Measurements from ENCODE around the gene CXCL6.

Gene CXCL6

DNA sequence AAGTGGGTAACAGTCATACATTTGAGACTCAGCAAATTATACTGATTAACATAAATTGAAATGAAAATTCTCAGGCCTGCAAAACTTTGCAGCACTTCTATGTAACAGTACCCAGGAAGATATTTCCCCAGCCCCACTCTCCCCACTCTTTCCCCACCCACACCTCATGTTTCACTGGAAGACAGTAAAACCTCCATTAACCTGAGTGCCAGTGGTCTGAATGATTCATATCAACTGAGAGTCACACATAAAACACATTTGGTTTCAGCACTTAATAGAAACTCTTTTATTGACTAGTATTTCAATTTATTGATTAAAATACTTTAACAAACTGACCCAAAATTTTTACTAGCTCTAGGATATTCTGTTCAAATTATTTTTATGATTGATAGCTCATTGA lies 6.9 kb downstream of the CXCL6 start:
- DNase-seq (ENCODE audit: low read depth) = no peak

GRCh38 chr4:73844345-73844744 lies 7.9 kb downstream of the CXCL6 start:
- DNase-seq (ENCODE audit: low read depth) = no peak

DNA sequence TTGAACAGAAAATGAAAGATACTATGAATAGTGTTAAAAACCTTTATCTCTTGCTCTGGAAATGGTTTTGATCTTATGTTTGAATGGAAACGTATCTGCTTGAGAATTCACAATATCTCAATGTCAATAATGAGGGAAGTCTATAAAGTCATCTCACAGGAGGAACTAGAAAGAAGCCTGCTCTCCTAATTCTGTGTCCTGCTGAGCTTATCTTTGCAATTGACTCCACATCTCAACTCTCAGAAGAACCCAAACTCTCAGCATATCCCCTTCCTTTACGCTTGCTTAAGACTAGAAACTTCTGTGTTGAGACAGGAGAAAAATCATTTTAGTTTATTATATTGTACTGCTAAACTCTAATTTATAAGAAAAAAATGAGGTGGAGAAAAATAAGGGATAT lies 8.3 kb downstream of the CXCL6 start:
- DNase-seq (ENCODE audit: low read depth) = no peak

- DNase-seq (ENCODE audit: low read depth) = peak; percentile 72
These were observed 11.2 kb downstream of the CXCL6 start for GRCh38 chr4:73847526-73848182.

DNA sequence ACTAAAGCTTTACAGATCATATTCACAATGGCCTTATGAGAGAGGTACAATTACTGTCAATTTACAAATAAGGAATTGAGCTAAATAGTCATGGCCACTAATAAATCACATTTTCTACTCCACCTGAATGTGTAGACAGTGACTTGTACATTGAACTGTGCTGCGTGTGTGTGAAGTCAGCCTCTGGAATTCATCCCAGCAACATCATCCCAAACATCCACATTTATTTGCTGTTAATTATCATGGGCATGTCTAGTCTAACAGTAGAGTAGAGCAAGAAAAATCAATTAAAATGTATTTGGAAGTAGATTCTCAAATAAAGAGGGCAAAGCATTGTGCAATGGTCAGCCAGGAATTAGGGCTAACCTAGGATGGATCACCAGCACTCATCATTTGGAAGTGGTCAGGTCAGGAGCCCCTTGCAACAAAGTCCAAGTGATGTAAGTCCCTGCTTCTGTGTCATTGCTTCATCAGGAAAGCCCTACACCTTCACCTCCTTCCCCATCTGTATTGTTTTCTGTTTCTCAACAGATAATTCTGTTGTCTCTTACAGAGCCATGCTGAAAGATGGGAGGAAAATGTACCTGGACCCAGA lies 11.8 kb downstream of the CXCL6 start:
- DNase-seq (ENCODE audit: low read depth) = no peak

DNA sequence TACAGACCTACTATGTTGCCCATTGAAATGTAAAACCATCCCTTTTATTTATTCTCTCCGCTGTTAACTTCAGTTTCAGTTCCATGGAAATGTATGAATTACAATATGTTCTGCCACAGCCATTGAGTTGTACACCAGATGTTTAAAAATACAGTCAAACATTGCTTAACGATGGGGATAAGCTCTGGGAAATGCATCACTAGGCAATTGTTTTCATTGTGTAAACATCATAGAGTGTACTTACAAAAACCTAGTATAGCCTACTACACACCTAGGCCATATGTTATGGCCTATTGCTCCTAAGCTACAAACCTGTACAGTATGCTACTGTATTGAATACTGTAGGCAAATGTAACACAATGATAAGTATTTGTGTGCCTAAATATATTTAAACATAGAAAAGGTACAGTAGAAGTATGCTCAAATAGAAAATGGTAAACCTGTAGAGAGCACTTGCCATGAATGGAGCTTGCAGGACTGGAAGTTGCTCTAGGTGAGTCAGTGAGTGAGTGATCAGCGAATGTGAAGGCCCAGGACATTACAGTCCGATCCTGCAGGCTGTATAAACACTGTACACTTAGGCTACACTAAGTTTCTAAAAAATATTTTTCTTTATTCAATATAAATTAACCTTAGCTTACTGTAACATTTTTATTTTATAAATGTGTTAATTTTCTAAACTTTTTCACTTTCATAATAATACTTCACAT lies 13.9 kb downstream of the CXCL6 start:
- no peak for DNase-seq (ENCODE audit: low read depth)

DNA sequence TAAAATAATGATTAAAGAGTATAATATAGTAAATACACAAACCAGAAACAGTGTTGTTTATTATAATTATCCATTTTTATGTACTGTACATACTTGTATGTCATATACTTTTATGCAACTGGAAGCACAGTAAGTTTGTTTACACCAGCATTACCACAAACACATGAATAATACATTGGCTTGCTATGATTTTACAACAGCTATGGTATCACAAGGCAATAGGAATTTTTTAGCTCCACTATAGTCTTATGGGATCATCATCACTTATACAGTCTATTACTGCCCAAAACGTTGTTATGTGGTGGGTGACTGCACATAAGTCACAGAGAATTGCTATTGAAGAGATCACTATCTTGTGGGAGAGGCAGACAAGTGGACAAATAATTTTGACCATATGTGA lies 14.8 kb downstream of the CXCL6 start:
- DNase-seq (ENCODE audit: low read depth) = no peak

- no peak for DNase-seq (ENCODE audit: low read depth)
These were observed 16.3 kb downstream of the CXCL6 start for GRCh38 chr4:73852771-73853170.

DNA sequence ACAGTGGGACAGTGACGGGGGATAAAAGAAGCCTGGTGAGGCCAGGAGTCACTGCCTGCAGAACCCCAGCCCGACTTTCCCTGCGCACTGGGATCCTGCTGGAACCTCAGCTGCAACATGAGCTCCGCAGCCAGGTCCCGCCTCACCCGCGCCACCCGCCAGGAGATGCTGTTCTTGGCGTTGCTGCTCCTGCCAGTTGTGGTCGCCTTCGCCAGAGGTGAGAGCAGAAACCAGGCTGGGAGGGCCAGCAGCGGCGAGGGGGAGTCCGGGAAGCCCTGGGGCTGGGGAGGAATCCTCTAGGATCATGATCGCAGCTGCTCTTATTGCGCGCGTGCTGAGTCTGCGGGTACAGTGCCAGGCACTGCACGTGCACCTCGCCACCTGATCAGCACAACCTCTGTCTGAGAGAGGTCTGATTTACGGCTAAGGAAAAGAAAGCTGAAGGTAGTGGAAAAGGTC lies 16.8 kb downstream of the CXCL6 start, which contains the start of gene PF4V1:
Gene PF4V1 (plus strand): TSS at position 51 of the 459 bp plus-strand sequence. CDS start 67 bp downstream, at position 118.
- no peak for DNase-seq (ENCODE audit: low read depth)

DNA sequence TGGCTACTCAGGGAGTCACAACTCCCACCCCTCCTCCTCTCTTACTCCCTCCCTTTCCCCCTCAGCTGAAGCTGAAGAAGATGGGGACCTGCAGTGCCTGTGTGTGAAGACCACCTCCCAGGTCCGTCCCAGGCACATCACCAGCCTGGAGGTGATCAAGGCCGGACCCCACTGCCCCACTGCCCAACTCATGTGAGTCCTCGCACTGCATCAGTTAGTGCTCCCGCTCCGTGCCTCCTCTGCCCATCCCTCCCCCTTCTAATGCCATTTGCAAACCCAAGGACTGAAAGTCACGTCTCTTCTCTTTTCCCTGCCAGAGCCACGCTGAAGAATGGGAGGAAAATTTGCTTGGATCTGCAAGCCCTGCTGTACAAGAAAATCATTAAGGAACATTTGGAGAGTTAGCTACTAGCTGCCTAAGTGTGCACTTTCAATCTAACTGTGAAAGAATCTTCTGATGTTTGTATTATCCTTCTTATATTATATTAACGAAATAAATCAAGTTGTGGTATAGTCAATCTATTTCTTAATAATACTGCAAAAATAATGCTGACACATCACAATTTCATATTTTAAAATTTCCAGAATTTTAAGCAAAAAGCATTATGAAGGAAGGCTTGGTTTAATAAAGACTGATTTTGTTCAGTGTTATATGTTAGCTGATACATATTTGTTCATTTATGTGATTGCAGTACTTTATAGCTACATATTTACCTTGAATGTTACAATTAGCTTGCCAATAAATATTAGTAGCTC lies 17.4 kb downstream of the CXCL6 start:
- DNase-seq (ENCODE audit: low read depth) = no peak

DNA sequence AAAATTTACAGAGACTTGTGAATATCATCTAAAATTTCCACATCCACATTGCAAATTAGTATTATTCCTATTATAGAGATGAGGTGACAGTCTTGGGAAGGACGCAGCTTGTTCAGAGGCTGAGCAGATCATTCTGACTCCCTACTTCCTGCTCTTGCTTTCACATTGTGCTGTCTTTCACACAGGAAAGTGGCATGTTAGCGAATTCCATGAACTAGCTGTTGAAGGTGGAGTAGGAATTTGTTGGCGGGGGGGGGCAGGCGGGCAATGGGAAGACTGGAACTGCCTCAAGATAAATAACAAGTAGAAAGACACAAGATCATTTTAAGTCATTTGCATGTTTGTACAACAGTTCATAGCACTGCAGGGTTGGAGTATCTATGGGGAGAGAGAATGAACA lies 18.9 kb downstream of the CXCL6 start:
- no peak for DNase-seq (ENCODE audit: low read depth)

- no peak for DNase-seq (ENCODE audit: low read depth)
These were observed 20.0 kb downstream of the CXCL6 start for GRCh38 chr4:73856518-73856917.

- no peak for DNase-seq (ENCODE audit: low read depth)
These were observed 23.2 kb downstream of the CXCL6 start for GRCh38 chr4:73859614-73860088.

DNA sequence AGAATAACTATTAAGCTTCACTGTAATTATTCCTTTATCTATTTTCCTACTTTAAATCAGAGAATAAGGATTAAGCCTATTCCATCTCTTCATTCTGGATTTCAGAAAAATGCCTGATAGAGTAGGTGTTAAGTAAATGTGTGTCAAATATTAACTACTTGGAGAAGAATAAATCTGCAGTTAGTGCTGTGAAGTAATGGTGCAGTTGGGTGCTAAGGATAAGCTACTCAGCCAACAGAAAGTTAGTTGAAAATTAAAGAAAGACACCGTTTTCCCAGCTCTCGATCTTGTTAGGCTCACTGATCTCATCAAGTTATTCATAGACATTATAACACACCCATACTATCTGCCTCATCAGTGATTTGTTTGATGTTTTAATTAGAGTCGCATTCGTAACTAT lies 23.7 kb downstream of the CXCL6 start:
- no peak for DNase-seq (ENCODE audit: low read depth)

DNA sequence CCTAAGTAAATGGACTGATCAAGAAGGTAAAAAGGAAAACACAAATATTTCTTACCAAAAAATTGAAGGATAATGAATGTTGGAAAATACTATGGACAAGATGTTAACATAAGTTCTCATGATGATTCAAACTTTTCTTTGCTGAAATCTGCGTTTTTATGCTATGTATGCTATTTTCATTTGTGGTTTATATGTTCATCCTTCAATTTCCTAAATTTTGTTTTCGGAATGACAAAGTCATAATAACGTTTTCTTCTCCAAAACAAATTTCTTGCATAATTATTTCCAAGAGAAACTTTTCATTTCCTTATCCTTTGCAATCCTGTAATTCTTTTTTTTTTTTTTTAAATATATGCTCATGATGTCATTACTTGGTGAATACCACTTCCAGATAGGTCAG lies 24.4 kb downstream of the CXCL6 start:
- DNase-seq (ENCODE audit: low read depth) = no peak

GRCh38 chr4:73862322-73862721 lies 25.8 kb downstream of the CXCL6 start:
- no peak for DNase-seq (ENCODE audit: low read depth)

DNA sequence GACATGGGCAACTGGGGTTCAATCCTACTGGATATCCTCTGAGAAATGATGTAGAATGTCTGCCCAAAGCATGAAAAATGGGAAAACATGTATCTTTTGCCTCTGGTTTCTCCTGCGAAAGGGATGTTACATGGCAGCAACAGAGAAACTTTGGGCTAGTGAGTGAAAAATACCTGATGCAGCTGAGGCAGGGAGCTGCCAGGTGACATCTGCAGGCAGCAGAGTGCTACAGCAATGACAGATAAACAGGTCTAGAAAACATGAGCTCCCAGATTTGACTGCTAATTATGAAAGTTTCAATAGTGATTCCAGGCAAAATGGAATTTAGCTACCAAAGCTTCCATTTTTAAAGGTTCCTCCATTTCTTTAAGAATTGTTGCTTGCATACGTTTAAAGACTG lies 27.9 kb downstream of the CXCL6 start:
- no peak for DNase-seq (ENCODE audit: low read depth)

GRCh38 chr4:73864961-73865360 lies 28.5 kb downstream of the CXCL6 start:
- no peak for DNase-seq (ENCODE audit: low read depth)

- DNase-seq (ENCODE audit: low read depth) = no peak
These were observed 29.1 kb downstream of the CXCL6 start for GRCh38 chr4:73865431-73866096.

- no peak for DNase-seq (ENCODE audit: low read depth)
These were observed 29.8 kb downstream of the CXCL6 start for GRCh38 chr4:73866246-73866645.

DNA sequence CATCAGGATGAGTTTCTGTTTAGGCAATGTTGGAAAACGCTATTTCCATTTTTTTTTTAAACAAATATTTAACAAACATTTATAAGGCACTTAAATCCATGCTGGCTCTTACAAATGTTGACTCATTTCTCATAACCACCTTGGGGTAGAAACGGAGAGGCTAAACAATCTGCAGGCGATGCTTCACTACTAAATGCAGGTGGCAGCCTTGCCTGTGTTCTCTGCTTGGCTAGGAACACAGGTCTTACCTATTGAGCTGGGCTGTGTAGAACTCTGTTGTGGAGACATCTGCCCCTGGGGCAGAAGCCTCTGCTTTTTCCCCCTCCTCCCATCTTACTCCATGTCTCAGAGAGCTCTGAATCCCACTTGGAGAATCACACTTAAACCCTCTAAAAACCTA lies 31.3 kb downstream of the CXCL6 start:
- DNase-seq (ENCODE audit: low read depth) = no peak

Measured in CMK (cell line).